Thyroid gland (tissue), 4 donors: ENCODE measurements around the gene ZNF688. TPM values are rescaled to one million over a fixed set of nuclear protein-coding genes. Genes with fewer than 3 reads are reported as not detected.

Experiments used
- DNase-seq, 2 donors: peaks; one replicate each; pipeline ENCODE4 v3.0.0-alpha.2; 2019
- H3K27ac ChIP-seq, 3 donors: fragments of 200-600 bp; sonication (generic); 1 replicate in 2 of 3; 2 replicates in 1 of 3; pipeline ENCODE4 v1.5.1; 2016 to 2019; ENCODE audit warnings: mild to moderate bottlenecking in 1 of 3, moderate library complexity in 1 of 3
- H3K27me3 ChIP-seq: fragments of 200-600 bp; sonication (generic); one replicate; pipeline ENCODE4 v1.5.1; 2019
- H3K36me3 ChIP-seq, 2 donors: fragments of 200-600 bp; sonication (generic); one replicate each; pipeline ENCODE4 v1.5.1; 2016 to 2019
- H3K4me1 ChIP-seq, 2 donors: fragments of 200-600 bp; sonication (generic); one replicate each; pipeline ENCODE4 v1.5.1; 2017 to 2019
- H3K4me3 ChIP-seq, 3 donors: fragments of 200-600 bp; sonication (generic); replicated peaks in 1 of 3; 1 replicate in 2 of 3; 2 replicates in 1 of 3; pipeline ENCODE4 v1.5.1; 2016; ENCODE audit warnings: mild to moderate bottlenecking in 1 of 3
- H3K9me3 ChIP-seq: fragments of 200-600 bp; sonication (generic); one replicate; pipeline ENCODE4 v1.5.1; 2017
- CTCF ChIP-seq, 6 experiments: fragments of 200-600 bp in 3 of 6; fragments of 450-650 bp in 3 of 6; sonication (generic) in 3 of 6; IDR thresholded peaks; one replicate each; pipeline ENCODE4 v1.5.1; 2016 to 2019; ENCODE audit warnings: antibody characterized with exemption in 6 of 6, mild to moderate bottlenecking in 2 of 6, inconsistent platforms in 1 of 6, moderate library complexity in 1 of 6
- POLR2A ChIP-seq, 2 donors: fragments of 450-650 bp; IDR thresholded peaks; one replicate each; pipeline ENCODE4 v1.6.1; 2017; ENCODE audit warnings: antibody characterized with exemption in 2 of 2, mild to moderate bottlenecking in 2 of 2, moderate library complexity in 1 of 2
- WGBS, 2 donors: methylation state at CpG; one replicate each; pipeline ENCODE4 v1.1.5; 2017; 5-methylcytosine and 5-hydroxymethylcytosine counted together
- intact Hi-C: fragments of 100-400 bp; cut with DNase I; formaldehyde crosslinking; loops from one replicate; pipeline ENCODE4 v1.15.1; 2023
- total RNA-seq, 4 donors: library from RNA; depleted of rRNA; stranded (reverse); fragments of >200 nt; gene quantifications; one replicate each; pipeline ENCODE4 v1.2.3, GENCODE V29; 2016

The ZNF688 gene
- total RNA-seq, 4 donors from 2014 or later: 10.6 to 26.1 (median 16.5) TPM

- DNase-seq: no peak
- no peaks in the 10 kb centered on the region for H3K27me3 ChIP-seq
- H3K27ac ChIP-seq: no peak overlapping the region
- 96 to 99% methylated on average over 3 to 9 of the region's 18 CpGs for WGBS, 2 donors
- H3K36me3 ChIP-seq: peaks cover 11% of the 10 kb centered on the region in 2 donors
- intact Hi-C loops: no loop called here
- H3K4me1 ChIP-seq: peaks cover 6 to 13% of the 10 kb centered on the region in 2 donors
- H3K9me3 ChIP-seq: no peaks in the 10 kb centered on the region
- TF ChIP-seq CTCF (IDR thresholded peaks at IDR 0.05) (no peak), POLR2A (IDR thresholded peaks at IDR 0.05) (no peak)
- H3K4me3 ChIP-seq: no peak overlapping the region
Observed at GRCh38 chr16:30554557-30555314, 16.8 kb downstream of the ZNF688 start.

DNA sequence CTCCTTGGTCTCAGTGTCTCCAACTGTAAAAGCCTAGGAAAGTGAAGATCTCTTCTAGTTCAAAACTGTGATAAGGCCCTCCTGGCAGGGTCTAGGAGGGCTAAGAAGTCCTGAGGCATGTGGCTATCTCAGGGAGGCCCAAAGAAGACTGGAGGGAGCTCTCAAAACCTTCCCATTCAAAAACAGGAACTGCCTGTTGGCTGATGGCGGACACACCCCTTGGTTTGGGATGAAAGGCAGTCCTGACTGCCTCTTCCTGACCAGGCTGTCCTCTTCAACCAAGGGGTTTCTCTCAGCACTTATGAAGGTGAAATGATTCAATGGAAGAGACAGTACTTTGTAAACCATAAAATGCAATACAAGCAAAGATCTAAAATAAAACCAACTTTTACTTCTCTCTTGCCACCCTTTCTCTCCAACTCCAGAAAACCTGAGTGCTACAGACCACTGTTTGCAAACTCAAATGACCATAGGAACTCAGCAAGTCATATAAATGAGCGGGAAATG lies 18.1 kb downstream of the ZNF688 start:
- Histone ChIP-seq H3K27me3 (no peaks in the 10 kb centered on the region), H3K4me1 (peaks cover 6 to 10% of the 10 kb centered on the region in 2 donors), H3K36me3 (peaks cover 11% of the 10 kb centered on the region in 2 donors), H3K27ac (no peak overlapping the region), H3K4me3 (no peak overlapping the region), H3K9me3 (no peaks in the 10 kb centered on the region)
- 89 to 94% methylated on average over 2 of the region's 2 CpGs for whole genome bisulfite sequencing, 2 donors
- intact Hi-C loops: no loop called here
- no peak for DNase-seq
- TF ChIP-seq POLR2A (IDR thresholded peaks at IDR 0.05): no peak
- TF ChIP-seq CTCF (IDR thresholded peaks at IDR 0.05): no peak

DNA sequence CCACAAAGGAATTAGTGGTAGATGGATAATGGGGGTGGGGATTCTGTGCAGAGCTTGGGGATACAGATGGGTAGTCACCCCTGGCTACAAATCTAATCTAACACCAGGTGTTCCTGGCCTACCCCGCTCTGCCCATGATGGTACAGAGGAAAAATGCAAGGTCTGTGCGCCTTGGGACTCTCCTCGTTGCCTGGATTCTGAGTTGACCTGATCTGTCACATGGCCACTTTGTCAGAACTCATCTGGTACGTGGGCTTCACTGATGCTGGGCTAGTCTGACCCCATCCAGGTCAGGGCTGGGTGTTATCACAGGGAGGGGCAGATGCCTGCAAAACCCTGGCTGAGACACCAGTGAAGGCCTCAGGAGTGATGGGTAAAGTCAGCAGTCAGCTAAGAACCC lies 18.6 kb downstream of the ZNF688 start:
- DNase-seq: no peak
- Histone ChIP-seq H3K27ac (no peak overlapping the region), H3K36me3 (peaks cover 11% of the 10 kb centered on the region in 2 donors), H3K4me3 (no peak overlapping the region), H3K9me3 (no peaks in the 10 kb centered on the region), H3K4me1 (peaks cover 6 to 10% of the 10 kb centered on the region in 2 donors), H3K27me3 (no peaks in the 10 kb centered on the region)
- 84 to 100% methylated on average over 4 of the region's 4 CpGs for whole genome bisulfite sequencing, 2 donors
- TF ChIP-seq POLR2A (IDR thresholded peaks at IDR 0.05) (no peak), CTCF (IDR thresholded peaks at IDR 0.05) (no peak)
- intact Hi-C loops: no loop called here

DNA sequence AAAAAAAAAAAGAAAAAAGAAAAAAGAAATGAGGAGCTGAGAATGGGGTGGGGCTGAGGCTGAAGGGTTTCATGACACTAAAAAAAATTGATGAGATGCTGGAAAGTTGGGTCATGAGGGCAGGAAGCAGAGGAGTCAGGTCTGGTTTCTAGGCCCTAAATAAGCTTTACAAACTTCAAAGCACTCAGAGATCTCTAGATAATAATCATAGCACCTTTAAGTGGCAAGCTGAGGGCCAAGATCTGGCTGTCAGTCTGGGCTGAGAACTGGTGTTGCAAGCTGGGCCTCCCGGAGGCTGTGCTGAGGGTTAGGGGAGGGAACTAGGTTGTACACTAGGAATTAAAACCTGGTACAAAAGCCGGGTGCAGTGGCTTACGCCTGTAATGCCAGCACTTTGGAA lies 19.7 kb downstream of the ZNF688 start:
- no peak overlapping the region for H3K27ac ChIP-seq
- intact Hi-C loops: no loop called here
- 58 to 67% methylated on average over 3 of the region's 3 CpGs for WGBS, 2 donors

More for the DNA sequence above, 19.7 kb downstream of the ZNF688 start:
- TF ChIP-seq POLR2A (IDR thresholded peaks at IDR 0.05) (no peak), CTCF (IDR thresholded peaks at IDR 0.05) (no peak)
- H3K4me3 ChIP-seq: no peak overlapping the region
- peaks cover 0 to 2% of the 10 kb centered on the region in 2 donors for H3K4me1 ChIP-seq
- no peaks in the 10 kb centered on the region for H3K9me3 ChIP-seq
- no peaks in the 10 kb centered on the region for H3K27me3 ChIP-seq
- H3K36me3 ChIP-seq: peaks cover 11% of the 10 kb centered on the region in 2 donors
- no peak for DNase-seq
